T-helper 17 cell (primary cell): ENCODE results near the gene A2ML1. TPM values are rescaled to one million over a fixed set of nuclear protein-coding genes. Genes with fewer than 3 reads are reported as not detected.
"Not testable (repeated sequence)": the region's sequence is repeated elsewhere in the genome, so short reads cannot be mapped to it uniquely, and the experiment has no call there.

Experiments
- ATAC-seq: fragments of 150-1000 bp; cut with Tn5 transposase; 2 replicates; pipeline ENCODE4 v1.10.0; 2021; ENCODE audit warnings: mild to moderate bottlenecking, moderate library complexity
- DNase-seq, 3 donors: peaks; one replicate each; pipeline versions ENCODE4 v3.0.0 to v3.0.0-alpha.2; 2020 to 2021
- H3K9me3 ChIP-seq: one replicate; pipeline ENCODE4 v1.7.0; 2013; ENCODE audit warnings: low read length, mild to moderate bottlenecking; ENCODE audit not compliant: control insufficient read depth, poor library complexity, severe bottlenecking
- H3K27ac Mint-ChIP-seq: one replicate; pipeline ENCODE4 v1.8.0; 2022; ENCODE audit warnings: mild to moderate bottlenecking, moderate library complexity, mixed read lengths
- H3K27me3 Mint-ChIP-seq: one replicate; pipeline ENCODE4 v1.8.0; 2022; ENCODE audit warnings: mixed read lengths
- H3K36me3 Mint-ChIP-seq: one replicate; pipeline ENCODE4 v1.8.0; 2022; ENCODE audit warnings: low read depth, mixed read lengths
- H3K4me1 Mint-ChIP-seq: one replicate; pipeline ENCODE4 v1.8.0; 2022; ENCODE audit warnings: mild to moderate bottlenecking, mixed read lengths
- H3K4me3 Mint-ChIP-seq: one replicate; pipeline ENCODE4 v1.8.0; 2022; ENCODE audit warnings: mild to moderate bottlenecking, moderate library complexity, mixed read lengths
- total RNA-seq, 4 donors: library from RNA in 2 of 4; stranded (reverse) in 2 of 4; gene quantifications; one replicate each; pipeline ENCODE4 v1.2.3 and lab custom pipeline; 2022 to 2026

A2ML1 gene
- total RNA-seq, 2 donors from 2014 or later: not detected

DNA sequence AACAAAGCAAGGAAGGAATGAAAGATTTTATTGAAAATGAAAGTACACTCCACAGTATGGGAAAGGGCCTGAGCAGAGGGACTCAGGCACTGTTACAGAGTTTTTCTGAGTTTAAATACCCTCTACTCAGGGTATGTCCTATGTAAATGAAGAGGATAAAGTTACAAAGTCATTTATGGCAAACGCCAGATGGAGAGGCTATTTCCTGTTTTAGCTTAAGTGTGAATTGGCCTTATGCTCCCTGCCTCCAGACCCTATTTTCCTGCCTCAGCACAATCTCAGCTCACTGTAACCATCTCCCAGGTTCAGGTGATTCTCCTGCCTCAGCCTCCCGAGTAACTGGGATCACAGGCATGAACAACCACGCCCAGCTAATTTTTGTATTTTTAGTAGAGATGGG is 85.1 kb downstream of the A2ML1 start:
- no peak for ATAC-seq
- H3K9me3 ChIP-seq: no peaks in the 10 kb centered on the region
- Mint-ChIP-seq H3K27me3 (peaks cover 14% of the 10 kb centered on the region), H3K36me3 (no peaks in the 10 kb centered on the region), H3K27ac (no peak overlapping the region), H3K4me3 (no peak overlapping the region), H3K4me1 (peaks cover 10% of the 10 kb centered on the region)
- DNase-seq: no peak

DNA sequence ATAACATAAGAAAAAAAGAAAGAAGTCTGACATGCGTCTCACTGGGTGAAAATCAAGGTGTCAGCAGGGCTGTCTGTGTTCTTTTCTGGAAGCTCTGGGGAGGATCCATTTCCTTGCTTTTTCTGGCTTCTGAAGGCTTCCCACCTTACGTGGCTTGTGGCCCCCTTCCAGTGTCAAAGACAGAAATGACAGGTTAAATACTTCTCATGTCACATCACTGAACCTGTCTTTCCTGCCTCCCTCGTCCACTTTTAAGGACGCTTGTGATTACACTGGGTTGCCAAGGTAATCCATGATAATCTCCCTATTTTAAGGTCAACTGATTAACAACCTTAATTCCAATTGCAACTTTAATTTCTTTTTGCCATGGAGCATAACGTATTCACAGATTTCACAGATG is 87.3 kb downstream of the A2ML1 start:
- no peak for DNase-seq
- Mint-ChIP-seq H3K36me3 (no peaks in the 10 kb centered on the region), H3K4me3 (no peak overlapping the region), H3K4me1 (peaks cover 17% of the 10 kb centered on the region), H3K27me3 (peaks cover 9% of the 10 kb centered on the region), H3K27ac (no peak overlapping the region)
- H3K9me3 ChIP-seq: no peaks in the 10 kb centered on the region
- no peak for ATAC-seq

DNA sequence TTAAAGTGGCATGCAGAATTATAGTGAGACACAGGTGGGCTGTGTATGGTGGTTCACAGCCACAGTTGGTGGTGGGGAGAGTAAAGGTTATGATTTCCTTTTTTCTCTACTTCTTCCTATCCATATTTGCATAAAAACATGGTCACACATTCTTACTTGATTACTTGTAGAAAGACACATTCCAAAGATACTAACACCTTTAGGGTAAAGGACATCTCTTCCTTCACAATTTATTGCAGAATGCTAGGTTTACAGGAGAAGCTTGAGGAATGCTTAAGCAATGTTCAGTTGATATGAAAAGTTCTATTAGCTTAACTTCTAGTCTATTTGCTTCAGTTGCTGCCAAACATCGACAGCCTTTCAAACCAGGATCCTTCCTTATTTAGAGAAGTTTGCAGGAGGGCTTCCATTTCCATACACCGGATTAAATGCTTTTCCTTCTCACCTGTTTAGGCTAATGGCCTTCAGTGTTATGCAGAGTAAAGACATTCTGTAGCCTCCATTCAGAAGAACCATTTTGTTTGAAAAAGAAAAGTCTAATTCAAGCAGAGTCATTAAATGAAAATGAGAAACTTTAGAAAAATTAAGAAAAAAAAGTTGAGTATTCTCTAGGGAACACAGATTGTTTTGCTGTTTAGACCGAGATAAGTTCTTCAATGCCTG is 89.3 kb downstream of the A2ML1 start:
- ATAC-seq (no peak), DNase-seq (no peak)
- Mint-ChIP-seq H3K4me3 (no peak overlapping the region), H3K4me1 (peaks cover 16% of the 10 kb centered on the region), H3K36me3 (no peaks in the 10 kb centered on the region), H3K27ac (no peak overlapping the region), H3K27me3 (peaks cover under 1% of the 10 kb centered on the region)
- no peaks in the 10 kb centered on the region for H3K9me3 ChIP-seq

DNA sequence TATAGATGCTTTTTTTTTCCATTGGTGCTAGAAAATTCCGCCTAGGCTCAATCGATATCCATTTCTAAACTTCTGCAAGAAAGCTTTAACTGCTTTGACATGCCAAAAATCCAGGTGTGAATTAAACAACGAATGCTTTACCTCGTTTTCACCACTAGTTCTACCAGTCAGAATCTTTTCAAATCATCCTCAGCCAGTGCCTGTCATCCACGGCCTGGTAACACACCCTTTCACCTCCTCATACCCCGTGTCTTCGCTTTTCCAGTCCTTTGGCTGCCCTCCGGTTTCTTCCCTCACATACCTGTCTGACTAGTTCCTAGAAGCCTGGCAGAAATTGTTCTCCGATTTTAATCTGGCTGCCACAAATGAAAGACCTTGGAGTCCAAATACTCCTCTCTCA is 90.5 kb downstream of the A2ML1 start:
- no peak for ATAC-seq
- no peaks in the 10 kb centered on the region for H3K36me3 Mint-ChIP-seq
- peaks cover 14% of the 10 kb centered on the region for H3K4me1 Mint-ChIP-seq
- H3K27me3 Mint-ChIP-seq: no peaks in the 10 kb centered on the region
- H3K27ac Mint-ChIP-seq: no peak overlapping the region
- DNase-seq: no peak
- H3K4me3 Mint-ChIP-seq: peak overlapping the region; percentile 99
- H3K9me3 ChIP-seq: no peaks in the 10 kb centered on the region

DNA sequence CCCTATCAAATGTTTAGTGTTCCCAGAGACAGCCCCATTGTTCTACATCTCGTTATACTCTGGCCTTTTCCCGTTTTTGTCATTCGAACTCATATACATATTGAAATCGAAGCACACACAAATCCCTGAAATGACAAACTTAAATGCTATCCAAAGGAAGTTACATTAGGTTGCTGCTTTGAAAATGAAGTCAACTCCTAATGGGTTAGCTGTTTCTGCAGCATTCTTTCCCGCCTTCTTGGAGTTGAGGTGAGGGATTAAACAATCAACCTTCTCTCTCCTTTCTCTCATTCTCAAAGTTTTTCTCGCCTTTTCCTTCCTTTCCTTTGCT is 91.2 kb downstream of the A2ML1 start:
- Mint-ChIP-seq H3K36me3 (no peaks in the 10 kb centered on the region), H3K27ac (no peak overlapping the region), H3K4me1 (peaks cover 18% of the 10 kb centered on the region), H3K27me3 (no peaks in the 10 kb centered on the region), H3K4me3 (peak overlapping the region; percentile 99)
- no peak for DNase-seq
- no peaks in the 10 kb centered on the region for H3K9me3 ChIP-seq
- no peak for ATAC-seq

DNA sequence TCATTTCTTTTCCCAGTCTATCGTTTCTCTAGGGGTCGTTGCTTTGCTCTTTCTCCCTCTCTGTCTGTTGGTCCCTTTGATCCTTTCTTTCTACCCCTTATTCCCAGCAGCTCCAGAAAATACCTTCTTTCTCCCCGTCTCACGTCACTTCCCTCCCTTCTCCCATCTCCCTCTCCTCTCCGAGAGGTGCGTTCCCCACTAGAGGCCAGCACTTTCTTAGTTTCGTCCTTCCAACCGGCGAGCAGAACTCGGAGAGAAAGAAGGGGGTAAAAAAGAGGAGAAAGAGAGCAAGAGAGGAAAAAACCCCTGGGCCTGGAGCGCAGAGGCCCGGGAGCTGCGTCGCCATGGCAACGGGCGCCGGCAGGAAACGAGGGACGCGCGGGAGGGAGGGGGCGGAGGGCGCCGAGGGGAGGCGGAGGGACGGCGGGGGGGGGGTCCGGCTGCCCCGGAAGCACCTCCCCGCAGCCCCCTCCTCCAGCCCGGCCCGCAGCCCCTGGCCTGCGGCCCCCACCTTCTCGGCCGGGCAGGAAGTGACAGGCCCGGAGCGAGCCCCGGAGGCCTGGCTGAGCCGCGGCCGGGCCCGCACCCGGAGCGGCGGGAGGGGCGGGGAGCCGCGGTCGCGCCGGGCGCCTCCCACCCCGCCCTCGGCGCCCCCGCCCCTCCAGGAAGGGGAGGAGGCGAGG is 91.8 kb downstream of the A2ML1 start, which contains the start of gene PHC1:
Gene PHC1 (plus strand): TSS at position 477 of the 683 bp plus-strand sequence. CDS start 3,169 bp downstream, outside the sequence.
- H3K9me3 ChIP-seq, H3K27me3 Mint-ChIP-seq, H3K36me3 Mint-ChIP-seq, H3K27ac Mint-ChIP-seq: not testable (repeated sequence)
- peak; percentile 81 for ATAC-seq
- Mint-ChIP-seq H3K4me3 (peak within 1 kb of the TSS; percentile 99), H3K4me1 (peaks cover 19% of the 10 kb centered on the region)
- DNase-seq: peak; percentile 56 to 85 (median 82)

DNA sequence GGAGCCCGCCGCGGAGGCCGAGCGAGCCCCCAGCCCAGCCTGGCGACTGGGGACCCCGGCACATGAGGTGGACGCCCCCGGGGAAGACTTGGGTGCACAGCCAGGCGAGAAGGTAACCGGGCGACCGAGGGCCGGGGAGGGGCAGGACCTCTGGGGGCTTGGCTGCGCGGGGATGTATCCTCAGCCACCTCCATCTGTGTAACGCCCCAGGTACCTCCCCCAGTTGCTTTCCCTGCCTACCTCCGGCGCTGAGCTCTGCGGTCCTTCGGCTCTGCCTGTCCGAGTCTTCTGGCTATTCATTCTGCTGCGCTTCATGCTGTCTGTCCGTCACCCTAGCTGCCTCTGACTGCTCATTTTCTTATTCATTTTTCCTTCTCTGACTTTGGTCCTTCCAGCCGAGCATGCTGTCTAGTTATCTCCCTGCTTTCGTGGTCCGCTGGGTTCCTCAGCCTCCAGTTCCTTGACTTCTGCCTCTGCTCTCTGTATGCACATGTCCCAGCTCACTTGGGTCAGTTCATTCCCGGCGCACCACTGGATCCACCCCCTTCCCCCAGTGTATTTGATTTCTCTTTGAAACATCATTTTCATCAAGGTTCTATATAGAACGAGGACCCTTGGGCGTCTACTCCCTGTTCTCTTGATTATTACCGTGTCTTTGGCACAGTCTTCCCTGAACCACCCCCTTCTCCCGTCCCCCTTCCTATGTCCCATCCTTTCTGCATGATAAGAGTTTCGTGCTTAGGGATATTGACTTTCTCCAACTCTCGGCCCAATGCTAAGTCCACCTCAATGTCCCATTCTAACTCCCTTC is 92.5 kb downstream of the A2ML1 start:
- Mint-ChIP-seq H3K27me3 (no peaks in the 10 kb centered on the region), H3K36me3 (no peaks in the 10 kb centered on the region), H3K4me3 (no peak overlapping the region), H3K4me1 (peaks cover 19% of the 10 kb centered on the region), H3K27ac (no peak overlapping the region)
- no peaks in the 10 kb centered on the region for H3K9me3 ChIP-seq
- ATAC-seq: peak; percentile 86
- DNase-seq: peak; percentile 26 to 57 (median 56)

DNA sequence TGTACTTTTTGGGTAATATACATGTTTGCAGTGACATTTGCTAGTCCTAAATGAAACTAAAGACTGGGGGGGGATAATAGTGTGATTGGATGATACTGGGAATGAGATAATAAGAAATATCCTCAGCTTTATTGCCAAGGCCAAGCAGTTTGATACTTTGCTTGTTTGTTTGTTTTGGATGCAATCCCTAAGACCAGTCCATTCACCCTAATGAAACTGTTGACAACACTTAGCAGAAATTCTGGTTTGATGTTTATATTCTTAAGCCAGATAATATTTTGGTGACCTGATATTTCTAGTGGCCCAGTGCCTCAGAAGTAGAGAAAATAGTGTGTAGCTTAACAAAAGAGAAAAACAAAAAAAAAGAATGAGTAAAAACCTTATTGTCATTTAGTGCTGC is 93.7 kb downstream of the A2ML1 start:
- DNase-seq (no peak), ATAC-seq (no peak)
- H3K4me3 Mint-ChIP-seq: no peak overlapping the region
- H3K27me3 Mint-ChIP-seq: no peaks in the 10 kb centered on the region
- H3K9me3 ChIP-seq: no peaks in the 10 kb centered on the region
- peaks cover 4% of the 10 kb centered on the region for H3K36me3 Mint-ChIP-seq
- H3K27ac Mint-ChIP-seq: no peak overlapping the region
- H3K4me1 Mint-ChIP-seq: peaks cover 19% of the 10 kb centered on the region

DNA sequence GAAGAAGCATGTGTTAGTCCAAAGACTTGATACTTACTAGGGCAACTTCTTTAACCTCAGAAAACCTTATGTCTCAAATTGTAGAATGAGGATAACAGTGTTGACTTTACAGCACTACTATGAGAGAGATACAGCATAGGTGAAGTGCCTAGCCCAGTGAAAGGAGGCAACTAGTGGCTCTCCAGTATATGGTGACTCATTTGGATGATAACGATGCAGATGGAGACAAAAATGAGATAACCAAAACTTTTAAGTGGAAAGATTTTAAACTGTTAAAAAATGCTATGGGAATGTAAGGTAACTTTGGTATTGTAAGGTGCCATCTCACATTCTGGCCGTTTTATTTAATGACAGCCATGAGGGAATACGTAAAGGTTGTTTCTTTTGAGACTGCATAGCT is 94.6 kb downstream of the A2ML1 start:
- Mint-ChIP-seq H3K27ac (no peak overlapping the region), H3K4me1 (peaks cover 19% of the 10 kb centered on the region), H3K27me3 (no peaks in the 10 kb centered on the region), H3K4me3 (no peak overlapping the region), H3K36me3 (peaks cover 4% of the 10 kb centered on the region)
- H3K9me3 ChIP-seq: no peaks in the 10 kb centered on the region
- ATAC-seq (no peak), DNase-seq (no peak)

DNA sequence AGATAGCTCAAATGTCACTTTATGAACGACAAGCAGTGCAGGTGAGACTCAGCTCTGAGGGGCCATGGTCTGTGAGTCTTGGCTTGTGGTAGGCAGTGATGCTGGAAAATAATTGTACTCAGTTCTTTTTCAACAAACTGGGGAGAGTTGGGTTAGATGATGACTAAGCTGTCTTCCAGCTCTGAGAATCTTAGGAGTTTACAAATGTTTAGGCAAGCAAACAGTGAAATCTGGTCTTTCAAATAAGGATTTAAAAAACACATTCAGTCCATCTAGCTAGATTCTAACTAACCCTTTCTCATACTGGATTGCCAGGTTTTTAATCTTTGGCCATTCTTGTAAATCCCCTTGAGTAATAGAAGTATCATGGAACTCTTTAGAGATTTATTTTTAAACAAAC is 95.3 kb downstream of the A2ML1 start:
- Mint-ChIP-seq H3K27ac (no peak overlapping the region), H3K27me3 (no peaks in the 10 kb centered on the region), H3K4me3 (no peak overlapping the region), H3K36me3 (peaks cover 7% of the 10 kb centered on the region), H3K4me1 (peaks cover 21% of the 10 kb centered on the region)
- ATAC-seq (no peak), DNase-seq (no peak)
- no peaks in the 10 kb centered on the region for H3K9me3 ChIP-seq

DNA sequence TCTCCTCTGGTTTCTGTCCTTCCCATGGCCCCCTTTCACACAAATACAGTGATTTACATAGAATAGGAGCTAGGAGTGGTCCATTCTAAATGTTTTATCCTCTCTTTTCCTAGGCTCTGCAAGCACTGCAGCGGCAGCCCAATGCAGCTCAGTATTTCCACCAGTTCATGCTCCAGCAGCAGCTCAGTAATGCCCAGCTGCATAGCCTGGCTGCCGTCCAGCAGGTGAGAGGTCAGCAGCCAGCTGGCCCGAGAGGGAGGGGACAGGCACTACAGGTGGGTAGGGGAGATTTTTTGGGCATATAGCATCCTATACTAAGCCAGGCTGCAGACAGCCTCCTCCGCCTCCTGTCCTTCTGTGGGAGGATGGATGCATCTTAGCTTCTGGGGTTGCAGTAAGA is 97.2 kb downstream of the A2ML1 start:
- H3K4me3 Mint-ChIP-seq, H3K9me3 ChIP-seq, H3K27ac Mint-ChIP-seq, ATAC-seq, DNase-seq, H3K27me3 Mint-ChIP-seq: not testable (repeated sequence)
- Mint-ChIP-seq H3K4me1 (peaks cover 13% of the 10 kb centered on the region), H3K36me3 (peaks cover 10% of the 10 kb centered on the region)

DNA sequence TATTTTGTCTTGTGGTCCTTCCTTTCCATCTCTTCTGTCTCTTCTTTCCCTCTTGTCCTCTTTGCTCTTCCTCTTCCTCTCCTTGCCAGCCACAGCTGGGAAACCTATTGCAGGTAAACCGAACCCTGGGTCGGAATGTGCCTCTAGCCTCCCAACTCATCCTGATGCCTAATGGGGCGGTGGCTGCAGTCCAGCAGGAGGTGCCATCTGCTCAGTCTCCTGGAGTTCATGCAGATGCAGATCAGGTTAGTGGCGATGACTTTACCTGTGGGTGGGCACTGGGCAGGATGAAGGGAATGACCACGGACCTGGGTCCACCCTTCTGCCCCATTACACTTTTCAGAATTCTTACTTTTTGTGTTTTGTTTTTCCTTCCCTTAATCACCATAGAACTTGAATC is 100.1 kb downstream of the A2ML1 start:
- Mint-ChIP-seq H3K27me3 (no peaks in the 10 kb centered on the region), H3K27ac (peak overlapping the region; percentile 49), H3K4me3 (no peak overlapping the region), H3K4me1 (peaks cover 14% of the 10 kb centered on the region), H3K36me3 (peaks cover 10% of the 10 kb centered on the region)
- DNase-seq: no peak
- no peaks in the 10 kb centered on the region for H3K9me3 ChIP-seq
- ATAC-seq: no peak
